GM12878 (cell line): ENCODE measurements around the gene EXO5. TPM values are rescaled to one million over a fixed set of nuclear protein-coding genes. Genes with fewer than 3 reads are reported as not detected.

ENCODE experiments used
- HDAC2 ChIP-seq: fragments of 200-600 bp; sonication (generic); IDR thresholded peaks from 2 replicates; pipeline ENCODE4 v1.6.1; 2017
- IRF4 ChIP-seq: IDR thresholded peaks from 2 replicates; pipeline ENCODE4 v1.6.1; 2011; ENCODE audit warnings: low read depth, low read length
- POLR2AphosphoS2 ChIP-seq: IDR thresholded peaks from 2 replicates; pipeline ENCODE4 v1.6.1; 2011; ENCODE audit warnings: low read depth, mild to moderate bottlenecking, low read length, improper control_type of control experiment, moderate library complexity
- polyA plus RNA-seq, 11 experiments: library from polyadenylated mRNA; depleted of rRNA in 4 of 11; unstranded in 6 of 11; stranded (reverse) in 5 of 11; fragments of >200 nt; fragmentation: Nextera tagmentation in 4 of 11; fragmentation: Illumina TruSeq in 1 of 11; extraction: Ambion mirVana in 4 of 11; extraction: Trizol in 1 of 11; gene quantifications; 1 replicate in 1 of 11; 2 replicates in 10 of 11; pipeline versions ENCODE4 v1.2.1 to v1.2.3, GENCODE V29; 2011 to 2016; ENCODE audit warnings: inconsistent platforms in 2 of 11, missing spikeins in 2 of 11, low read depth in 1 of 11
- small RNA-seq: library from RNA; depleted of rRNA; stranded (forward); fragments of <200 nt; gene quantifications from one replicate; pipeline ENCODE3, GENCODE V24; 2014
- total RNA-seq, 4 experiments: library from RNA; depleted of rRNA in 3 of 4; stranded (reverse); fragments of >200 nt in 3 of 4; fragmentation: Illumina TruSeq in 1 of 4; extraction: Trizol in 1 of 4; gene quantifications; 2 replicates each; pipeline versions ENCODE4 v1.2.1 to v1.2.3, GENCODE V29; 2013 to 2021

The EXO5 gene
- total and polyA plus RNA-seq, 10 of the 15 experiments (the other 5 are each of a cell fraction or from before 2014, with no cell fraction given): 2.1 to 10.1 (median 8.5) TPM

- TF ChIP-seq IRF4 (no peak), HDAC2 (no peak), POLR2AphosphoS2 (no peak)
- TF ChIP-seq, all 136 proteins: peak for 0
Observed at GRCh38 chr1:40564913-40565312, 56.3 kb downstream of the EXO5 start (continued).

Small RNA genes within 50 kb of the gene (small RNA-seq; reads per million reads assigned to genes)
- not detected for gene AL356379.1

Other genes starting within 250 kb of the EXO5 start
- gene COL9A2, start 191.5 kb upstream of the EXO5 start, total RNA-seq (2014; rRNA removed): 48.0 and 57.6 TPM in 2 replicates
- 20.5 and 20.9 TPM in 2 replicates for gene COL9A2, start 191.5 kb upstream of the EXO5 start, total RNA-seq (2014; rRNA removed; fragmentation: Illumina TruSeq; extraction: Trizol)
- gene COL9A2, start 191.5 kb upstream of the EXO5 start, total RNA-seq (2021): 48.8 and 51.0 TPM in 2 replicates
- 15.9 and 20.5 TPM in 2 replicates for gene COL9A2, start 191.5 kb upstream of the EXO5 start, polyA plus RNA-seq (2011; rRNA removed)
- gene COL9A2, start 191.5 kb upstream of the EXO5 start, polyA plus RNA-seq (2014; fragmentation: Illumina TruSeq; extraction: Trizol): 9.5 and 16.1 TPM in 2 replicates
- gene COL9A2, start 191.5 kb upstream of the EXO5 start, polyA plus RNA-seq (2014; fragmentation: Nextera tagmentation; extraction: Ambion mirVana): 1 to 10 TPM; 3.1 to 4.0 TPM
- gene COL9A2, start 191.5 kb upstream of the EXO5 start, polyA plus RNA-seq (2014; rRNA removed): 62.0 and 63.3 TPM in 2 replicates
- 10 to 100 TPM; 24.3 to 31.8 TPM for gene COL9A2, start 191.5 kb upstream of the EXO5 start, polyA plus RNA-seq (2016; fragmentation: Nextera tagmentation; extraction: Ambion mirVana)
- gene SMAP2, start 135.0 kb upstream of the EXO5 start, total RNA-seq (2014; rRNA removed): 103 and 107 TPM in 2 replicates
- gene SMAP2, start 135.0 kb upstream of the EXO5 start, total RNA-seq (2014; rRNA removed; fragmentation: Illumina TruSeq; extraction: Trizol): 92.9 and 97.1 TPM in 2 replicates
- 115 and 121 TPM in 2 replicates for gene SMAP2, start 135.0 kb upstream of the EXO5 start, total RNA-seq (2021)
- gene SMAP2, start 135.0 kb upstream of the EXO5 start, polyA plus RNA-seq (2011; rRNA removed): 103 and 120 TPM in 2 replicates
- 177 and 223 TPM in 2 replicates for gene SMAP2, start 135.0 kb upstream of the EXO5 start, polyA plus RNA-seq (2014; fragmentation: Illumina TruSeq; extraction: Trizol)
- 10 to 100 TPM; 33.4 to 42.4 TPM for gene SMAP2, start 135.0 kb upstream of the EXO5 start, polyA plus RNA-seq (2014; fragmentation: Nextera tagmentation; extraction: Ambion mirVana)
- 98.3 and 107 TPM in 2 replicates for gene SMAP2, start 135.0 kb upstream of the EXO5 start, polyA plus RNA-seq (2014; rRNA removed)
- gene SMAP2, start 135.0 kb upstream of the EXO5 start, polyA plus RNA-seq (2016; fragmentation: Nextera tagmentation; extraction: Ambion mirVana): 100 to 1,000 TPM in 1 of 2 experiments, 10 to 100 TPM in 1; 92.1 to 108 TPM
- 3.5 and 4.4 TPM in 2 replicates for gene ZFP69B, start 58.3 kb upstream of the EXO5 start, total RNA-seq (2014; rRNA removed)
- 5.7 and 6.6 TPM in 2 replicates for gene ZFP69B, start 58.3 kb upstream of the EXO5 start, total RNA-seq (2014; rRNA removed; fragmentation: Illumina TruSeq; extraction: Trizol)
- gene ZFP69B, start 58.3 kb upstream of the EXO5 start, total RNA-seq (2021): 4.4 and 4.7 TPM in 2 replicates
- 5.4 and 8.3 TPM in 2 replicates for gene ZFP69B, start 58.3 kb upstream of the EXO5 start, polyA plus RNA-seq (2011; rRNA removed)
- 5.4 and 6.1 TPM in 2 replicates for gene ZFP69B, start 58.3 kb upstream of the EXO5 start, polyA plus RNA-seq (2014; fragmentation: Illumina TruSeq; extraction: Trizol)
- 1 to 10 TPM; 1.3 to 1.4 TPM for gene ZFP69B, start 58.3 kb upstream of the EXO5 start, polyA plus RNA-seq (2014; fragmentation: Nextera tagmentation; extraction: Ambion mirVana)
- 2.7 TPM in 2 replicates for gene ZFP69B, start 58.3 kb upstream of the EXO5 start, polyA plus RNA-seq (2014; rRNA removed)
- 1 to 10 TPM; 3.1 to 3.3 TPM for gene ZFP69B, start 58.3 kb upstream of the EXO5 start, polyA plus RNA-seq (2016; fragmentation: Nextera tagmentation; extraction: Ambion mirVana)
- 3.7 and 4.3 TPM in 2 replicates for gene ZFP69, start 31.5 kb upstream of the EXO5 start, total RNA-seq (2014; rRNA removed)
- gene ZFP69, start 31.5 kb upstream of the EXO5 start, total RNA-seq (2014; rRNA removed; fragmentation: Illumina TruSeq; extraction: Trizol): 6.2 and 6.4 TPM in 2 replicates
- gene ZFP69, start 31.5 kb upstream of the EXO5 start, total RNA-seq (2021): 4.3 and 4.4 TPM in 2 replicates
- gene ZFP69, start 31.5 kb upstream of the EXO5 start, polyA plus RNA-seq (2011; rRNA removed): 1.9 and 3.3 TPM in 2 replicates
- gene ZFP69, start 31.5 kb upstream of the EXO5 start, polyA plus RNA-seq (2014; fragmentation: Illumina TruSeq; extraction: Trizol): 6.0 and 6.6 TPM in 2 replicates
- gene ZFP69, start 31.5 kb upstream of the EXO5 start, polyA plus RNA-seq (2014; fragmentation: Nextera tagmentation; extraction: Ambion mirVana): 1 to 10 TPM; 2.1 to 2.8 TPM
- 3.7 and 4.5 TPM in 2 replicates for gene ZFP69, start 31.5 kb upstream of the EXO5 start, polyA plus RNA-seq (2014; rRNA removed)
- gene ZFP69, start 31.5 kb upstream of the EXO5 start, polyA plus RNA-seq (2016; fragmentation: Nextera tagmentation; extraction: Ambion mirVana): 1 to 10 TPM; 3.6 TPM
- 4.7 and 6.5 TPM in 2 replicates for gene ZNF684, start 22.9 kb downstream of the EXO5 start, total RNA-seq (2014; rRNA removed)
- gene ZNF684, start 22.9 kb downstream of the EXO5 start, total RNA-seq (2014; rRNA removed; fragmentation: Illumina TruSeq; extraction: Trizol): 6.0 and 6.8 TPM in 2 replicates
- gene ZNF684, start 22.9 kb downstream of the EXO5 start, total RNA-seq (2021): 3.4 and 6.2 TPM in 2 replicates
- gene ZNF684, start 22.9 kb downstream of the EXO5 start, polyA plus RNA-seq (2011; rRNA removed): 4.5 and 4.9 TPM in 2 replicates
- 6.5 and 7.0 TPM in 2 replicates for gene ZNF684, start 22.9 kb downstream of the EXO5 start, polyA plus RNA-seq (2014; fragmentation: Illumina TruSeq; extraction: Trizol)
- 1 to 10 TPM; 5.9 to 6.2 TPM for gene ZNF684, start 22.9 kb downstream of the EXO5 start, polyA plus RNA-seq (2014; fragmentation: Nextera tagmentation; extraction: Ambion mirVana)
- 3.8 and 4.3 TPM in 2 replicates for gene ZNF684, start 22.9 kb downstream of the EXO5 start, polyA plus RNA-seq (2014; rRNA removed)
- 1 to 10 TPM; 5.7 to 6.7 TPM for gene ZNF684, start 22.9 kb downstream of the EXO5 start, polyA plus RNA-seq (2016; fragmentation: Nextera tagmentation; extraction: Ambion mirVana)
- 0.45 and 0.49 TPM in 2 replicates for gene RIMS3, start 156.9 kb downstream of the EXO5 start, total RNA-seq (2014; rRNA removed)
- gene RIMS3, start 156.9 kb downstream of the EXO5 start, total RNA-seq (2014; rRNA removed; fragmentation: Illumina TruSeq; extraction: Trizol): 0.32 and 0.36 TPM in 2 replicates
- 0.74 and 0.93 TPM in 2 replicates for gene RIMS3, start 156.9 kb downstream of the EXO5 start, total RNA-seq (2021)
- 3.9 and 4.7 TPM in 2 replicates for gene RIMS3, start 156.9 kb downstream of the EXO5 start, polyA plus RNA-seq (2011; rRNA removed)
- gene RIMS3, start 156.9 kb downstream of the EXO5 start, polyA plus RNA-seq (2014; fragmentation: Illumina TruSeq; extraction: Trizol): 0.43 and 0.59 TPM in 2 replicates
- under 1 TPM; 0.02 to 0.09 TPM for gene RIMS3, start 156.9 kb downstream of the EXO5 start, polyA plus RNA-seq (2014; fragmentation: Nextera tagmentation; extraction: Ambion mirVana)
- gene RIMS3, start 156.9 kb downstream of the EXO5 start, polyA plus RNA-seq (2014; rRNA removed): 0.31 and 0.52 TPM in 2 replicates
- gene RIMS3, start 156.9 kb downstream of the EXO5 start, polyA plus RNA-seq (2016; fragmentation: Nextera tagmentation; extraction: Ambion mirVana): 1 to 10 TPM in 1 of 2 experiments, under 1 TPM in 1; 0.29 to 1.0 TPM
- gene NFYC, start 182.9 kb downstream of the EXO5 start, total RNA-seq (2014; rRNA removed): 43.1 and 49.0 TPM in 2 replicates
- 24.2 and 26.0 TPM in 2 replicates for gene NFYC, start 182.9 kb downstream of the EXO5 start, total RNA-seq (2014; rRNA removed; fragmentation: Illumina TruSeq; extraction: Trizol)
- 55.0 and 66.6 TPM in 2 replicates for gene NFYC, start 182.9 kb downstream of the EXO5 start, total RNA-seq (2021)
- 57.7 and 84.2 TPM in 2 replicates for gene NFYC, start 182.9 kb downstream of the EXO5 start, polyA plus RNA-seq (2011; rRNA removed)
- gene NFYC, start 182.9 kb downstream of the EXO5 start, polyA plus RNA-seq (2014; fragmentation: Illumina TruSeq; extraction: Trizol): 52.5 and 69.7 TPM in 2 replicates
- gene NFYC, start 182.9 kb downstream of the EXO5 start, polyA plus RNA-seq (2014; fragmentation: Nextera tagmentation; extraction: Ambion mirVana): 1 to 10 TPM; 4.3 to 6.9 TPM
- gene NFYC, start 182.9 kb downstream of the EXO5 start, polyA plus RNA-seq (2014; rRNA removed): 64.2 and 78.5 TPM in 2 replicates
- gene NFYC, start 182.9 kb downstream of the EXO5 start, polyA plus RNA-seq (2016; fragmentation: Nextera tagmentation; extraction: Ambion mirVana): 10 to 100 TPM; 64.1 to 70.1 TPM